ENCODE measurements around the gene C1QTNF1.

GRCh38 chr17:79035686-79036085, 11.7 kb downstream of the C1QTNF1 start:
- TF ChIP-seq POLR2A (IDR thresholded peaks at IDR 0.05; ENCODE audit: low read depth, low read length) = no peak
- no peak for TF ChIP-seq CTCF (IDR thresholded peaks at IDR 0.05; ENCODE audit: extremely low read depth in 1 of 2, insufficient read depth in 1 of 2, low read depth in 1 of 2, low read length in 2 of 2)
- TF ChIP-seq EZH2 (IDR thresholded peaks at IDR 0.05; ENCODE audit: borderline replicate concordance, low read depth, low read length, severe bottlenecking) = no peak
- TF ChIP-seq GATA2 (IDR thresholded peaks at IDR 0.05; ENCODE audit: insufficient read depth, insufficient read length, low read depth, low read length) = no peak
- no peak for TF ChIP-seq MYC (IDR thresholded peaks at IDR 0.05; ENCODE audit: low read depth, low read length)
- no peak for TF ChIP-seq POLR2AphosphoS5 (IDR thresholded peaks at IDR 0.05; ENCODE audit: insufficient read depth, low read depth, low read length)
- no peak for TF ChIP-seq FOS (IDR thresholded peaks at IDR 0.05; ENCODE audit: borderline replicate concordance, insufficient read depth, low read length)
- no peak for TF ChIP-seq JUN (IDR thresholded peaks at IDR 0.05; ENCODE audit: borderline replicate concordance, insufficient read depth, insufficient read length, low read depth)
- no peak for TF ChIP-seq MAX (IDR thresholded peaks at IDR 0.05; ENCODE audit: insufficient read depth, insufficient read length)
